ENCODE results near the gene MERTK.
"Not testable (repeated sequence)": the region's sequence is repeated elsewhere in the genome, so short reads cannot be mapped to it uniquely, and the experiment has no call there.

The MERTK gene

DNA sequence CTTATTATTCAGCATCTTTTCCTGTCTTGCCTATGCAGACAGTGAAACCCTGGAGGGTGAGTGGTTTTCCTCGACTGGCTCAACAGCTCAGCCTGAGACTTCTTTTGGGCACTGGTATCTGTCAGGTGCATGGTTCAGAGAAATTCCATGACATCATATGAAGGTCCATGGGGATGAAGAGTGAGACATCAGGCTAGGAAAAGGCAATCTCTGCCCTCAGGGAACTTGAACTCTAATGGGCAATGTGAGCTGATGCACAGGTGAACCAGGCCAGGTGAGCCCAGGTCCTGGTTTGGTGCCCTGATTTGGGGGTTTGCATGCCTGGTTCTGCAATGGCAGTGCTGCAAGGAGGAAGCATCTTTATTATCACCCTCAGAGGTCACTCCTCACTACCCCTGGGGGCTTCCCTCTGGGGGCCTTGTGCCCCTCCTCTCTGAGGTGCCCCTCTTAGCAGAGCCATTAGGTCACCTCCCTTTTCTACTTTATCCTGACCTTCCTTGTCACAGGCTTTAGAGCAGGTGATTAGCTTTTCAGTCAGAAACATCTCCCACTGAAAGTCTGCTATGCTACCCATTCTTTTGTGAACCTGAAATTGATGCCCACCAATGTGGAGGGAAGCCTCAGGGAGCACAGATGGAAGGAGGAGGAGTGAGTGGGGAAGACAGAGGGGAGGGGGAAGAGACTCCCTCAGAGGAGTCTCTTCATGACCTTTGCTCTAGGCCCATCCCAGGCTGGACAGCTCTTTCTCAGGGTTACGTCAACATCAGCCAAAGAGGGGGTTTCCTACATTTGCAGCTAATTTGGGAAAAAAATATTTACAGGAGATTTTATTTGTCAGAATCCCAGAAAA is 47.3 kb downstream of the MERTK start:
- no peak for DNase-seq (ENCODE audit: low read depth in 3 of 3)

DNA sequence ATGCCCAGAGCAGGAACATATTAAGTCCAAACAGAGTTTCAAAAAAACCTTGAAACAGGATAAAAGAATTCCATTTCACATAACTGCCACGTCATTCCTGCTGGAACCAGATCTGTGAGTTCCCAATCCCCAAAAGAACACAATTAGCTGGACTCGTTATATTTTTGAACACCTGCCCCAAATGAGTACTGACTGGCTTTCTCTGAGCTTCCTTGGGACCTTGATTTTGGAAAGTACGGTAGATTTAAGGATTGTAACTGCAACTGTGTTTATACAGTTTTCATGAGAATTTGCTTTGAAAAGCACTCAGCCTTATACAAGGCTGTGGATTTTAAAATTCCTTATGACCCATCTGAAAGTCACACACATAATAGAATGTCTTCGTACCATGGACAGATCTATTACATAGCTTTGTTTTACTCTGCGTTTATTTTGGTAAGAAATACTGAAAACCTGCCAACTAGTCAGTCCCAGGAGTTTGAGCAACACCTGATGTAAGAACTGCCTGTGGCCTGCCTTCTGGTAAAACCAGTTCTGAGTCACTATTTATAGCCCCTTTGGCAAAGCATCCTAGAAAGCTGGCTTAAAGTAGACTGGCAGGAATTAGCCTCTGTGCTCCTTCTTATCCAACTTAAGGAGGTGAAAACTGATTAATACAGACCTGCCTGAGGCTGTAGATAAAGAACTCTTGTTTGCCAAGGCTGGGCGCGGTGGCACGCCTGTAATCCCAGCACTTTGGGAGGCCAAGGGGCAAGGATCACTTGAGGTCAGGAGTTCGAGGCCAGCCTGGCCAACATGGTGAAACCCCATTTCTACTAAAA is 48.1 kb downstream of the MERTK start:
- DNase-seq (ENCODE audit: low read depth in 3 of 3) = no peak

DNA sequence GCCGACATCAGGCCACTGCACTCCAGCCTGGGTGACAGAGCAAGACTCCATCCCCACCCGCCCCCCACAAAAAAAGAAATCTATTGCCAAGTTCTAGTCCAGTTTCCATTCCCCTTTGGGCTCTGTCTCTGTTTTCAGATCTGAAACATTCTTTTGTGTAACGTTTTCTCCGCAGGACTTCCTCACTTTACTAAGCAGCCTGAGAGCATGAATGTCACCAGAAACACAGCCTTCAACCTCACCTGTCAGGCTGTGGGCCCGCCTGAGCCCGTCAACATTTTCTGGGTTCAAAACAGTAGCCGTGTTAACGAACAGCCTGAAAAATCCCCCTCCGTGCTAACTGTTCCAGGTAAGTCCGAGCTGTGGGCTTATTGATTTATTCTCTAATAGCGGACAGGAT is 48.8 kb downstream of the MERTK start:
- DNase-seq (ENCODE audit: low read depth in 3 of 3) = no peak

DNA sequence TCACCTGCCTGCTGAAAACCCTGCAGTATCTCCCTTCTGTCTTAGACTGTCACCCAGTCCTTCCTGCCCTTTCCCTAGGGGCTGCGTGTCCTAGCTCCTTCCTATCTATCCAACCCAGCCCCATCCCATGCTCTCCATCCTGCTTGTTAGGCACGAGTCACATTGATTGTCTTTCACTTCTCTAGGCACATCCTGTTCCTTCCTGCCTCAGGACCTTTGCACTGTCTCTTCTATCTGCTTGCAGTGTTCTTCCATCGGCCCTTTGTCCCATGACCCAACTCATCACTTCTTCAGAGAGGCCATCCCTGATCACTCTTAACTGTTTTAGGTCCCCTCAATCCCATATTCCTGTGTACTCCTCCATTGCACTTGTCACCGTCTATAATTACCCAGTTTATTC is 50.4 kb downstream of the MERTK start:
- no peak for DNase-seq (ENCODE audit: low read depth in 3 of 3)

DNA sequence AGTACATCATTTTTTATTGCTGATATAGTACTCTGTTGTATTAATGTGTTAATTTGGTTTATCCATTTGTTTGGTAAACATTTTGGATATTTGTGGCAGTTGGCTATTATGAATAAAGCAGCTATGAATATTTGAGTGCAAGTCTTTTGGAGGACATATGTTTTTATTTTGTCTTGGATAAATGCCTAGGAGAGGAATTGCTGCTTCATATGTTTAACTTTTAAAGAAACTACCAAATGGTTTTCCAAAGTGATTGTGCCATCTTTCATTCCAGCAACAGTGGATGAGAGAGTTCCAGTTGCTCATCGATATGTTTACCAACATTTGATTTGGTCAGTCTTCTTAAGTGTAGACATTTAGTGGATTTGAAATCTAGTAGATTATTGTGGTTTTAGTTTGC is 51.8 kb downstream of the MERTK start:
- DNase-seq (ENCODE audit: low read depth in 3 of 3) = no peak

DNA sequence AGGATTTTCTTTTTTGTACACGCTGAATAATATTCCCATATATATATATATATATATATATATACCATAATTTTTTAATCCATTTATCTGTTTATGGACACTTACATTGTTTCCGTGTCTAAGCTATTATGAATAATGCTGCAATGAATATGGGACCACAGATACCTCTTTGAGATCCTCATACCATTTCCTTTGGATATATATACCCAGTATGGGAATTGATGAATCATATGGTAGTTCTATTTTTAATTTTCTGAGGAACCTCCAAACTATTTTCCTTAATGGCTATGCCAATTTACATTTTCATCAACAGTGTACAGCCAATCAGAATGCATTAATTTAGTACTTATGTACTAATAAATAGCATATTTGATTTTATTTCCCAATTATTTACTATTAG is 53.1 kb downstream of the MERTK start:
- no peak for DNase-seq (ENCODE audit: low read depth in 3 of 3)

DNA sequence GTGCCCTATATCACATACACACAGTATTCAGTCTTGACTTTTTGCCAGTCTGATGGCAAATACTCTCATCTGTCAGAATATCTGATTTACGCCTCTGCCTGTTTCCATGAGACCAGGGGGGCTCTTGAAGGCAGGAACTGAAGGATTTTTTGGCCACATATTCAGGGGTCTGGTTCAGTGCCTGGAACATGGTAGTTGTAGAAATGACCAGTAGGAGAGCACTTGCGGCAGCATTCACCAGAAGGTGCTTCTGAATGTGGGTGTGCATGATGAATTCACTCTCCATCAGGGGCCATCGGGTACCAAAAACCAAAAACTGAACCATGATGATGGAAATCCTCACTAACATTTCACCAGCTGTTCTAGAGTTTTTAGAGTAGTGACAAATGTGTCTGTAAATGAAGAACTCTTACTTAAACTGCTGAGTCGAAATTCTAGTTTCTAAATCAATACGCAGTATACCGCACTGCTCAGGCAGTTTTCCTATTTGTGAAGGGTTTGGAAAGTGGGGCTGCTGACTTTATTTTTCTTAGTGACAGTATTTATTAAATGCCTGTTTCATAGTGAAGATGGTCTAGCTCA is 54.6 kb downstream of the MERTK start:
- DNase-seq (ENCODE audit: low read depth in 3 of 3) = no peak

DNA sequence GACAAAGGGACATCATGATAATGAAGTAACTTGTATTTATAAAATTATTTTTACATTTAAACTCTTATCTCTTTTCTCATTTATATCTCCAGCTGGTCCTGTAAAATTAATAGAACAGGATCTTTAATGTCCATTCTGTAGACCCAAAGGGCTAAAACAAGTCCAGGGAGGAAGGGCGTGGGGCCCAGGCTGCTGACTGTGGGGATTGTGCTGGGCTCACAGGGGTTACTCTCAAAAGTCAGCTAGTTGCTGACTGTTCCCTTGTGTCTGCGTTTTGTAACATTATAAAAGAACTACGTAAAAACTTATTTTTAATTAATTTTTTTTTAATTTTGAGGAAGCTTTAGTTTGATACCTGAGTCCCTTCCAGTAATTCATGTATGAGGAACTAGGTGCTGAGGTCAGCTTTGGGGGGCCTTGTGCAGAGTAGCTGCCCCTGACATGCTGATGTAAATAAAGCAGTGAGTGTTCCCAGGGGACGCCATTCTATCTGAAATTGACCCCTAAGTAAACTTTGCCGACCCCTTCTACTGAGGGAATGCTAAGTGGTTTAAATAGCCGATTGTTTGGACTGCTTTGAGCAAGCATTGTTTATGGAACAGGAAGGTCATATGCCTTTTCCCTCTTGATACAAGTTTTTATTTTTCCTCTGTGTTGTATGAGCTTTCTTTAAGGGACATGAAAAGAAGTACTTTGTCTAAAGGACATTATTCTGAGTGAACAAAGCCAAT is 56.4 kb downstream of the MERTK start:
- no peak for DNase-seq (ENCODE audit: low read depth in 3 of 3)

DNA sequence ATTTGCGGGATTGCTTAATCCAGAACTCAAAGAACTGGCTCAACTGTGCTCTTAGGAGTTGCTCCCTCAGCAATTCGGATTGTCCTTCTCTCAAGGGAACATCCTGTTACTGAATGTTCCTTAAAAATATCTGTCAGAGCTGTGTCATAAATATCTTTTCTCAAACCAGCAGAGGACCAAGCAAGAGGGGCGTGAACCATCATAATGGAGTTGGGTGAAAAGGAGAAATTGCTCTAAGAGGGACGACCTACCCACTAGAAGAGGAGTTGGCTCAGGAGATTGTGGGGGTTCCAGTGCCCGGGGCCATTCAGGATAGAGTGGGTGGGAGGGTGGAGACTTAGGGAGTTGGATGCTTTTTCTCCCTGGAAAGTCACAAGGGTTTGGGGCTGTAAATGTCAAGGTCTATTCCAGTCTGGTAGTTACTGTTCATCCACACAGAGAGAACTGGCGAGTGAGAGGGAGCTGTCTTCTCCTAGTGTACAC is 59.5 kb downstream of the MERTK start:
- DNase-seq (ENCODE audit: low read depth in 3 of 3) = no peak

DNA sequence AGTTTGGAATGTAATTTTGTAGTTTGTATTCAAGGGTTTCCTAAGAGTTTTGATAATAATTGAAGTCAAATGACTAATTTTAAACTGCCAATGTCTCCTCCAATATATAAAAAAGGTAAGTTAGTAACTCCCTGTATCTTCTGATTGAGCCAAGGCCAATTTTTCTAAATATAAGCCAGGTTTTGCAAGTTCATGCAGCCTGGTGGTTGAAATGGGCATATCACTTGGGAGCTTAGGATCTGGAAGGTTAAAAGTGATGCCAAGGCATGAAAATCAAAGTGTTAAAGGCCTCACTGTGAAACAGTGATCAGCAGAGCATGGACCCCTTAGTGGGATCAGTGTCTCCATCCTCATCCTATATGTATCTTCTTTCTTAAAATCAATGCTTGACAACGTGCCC is 60.5 kb downstream of the MERTK start:
- no peak for DNase-seq (ENCODE audit: low read depth in 3 of 3)

DNA sequence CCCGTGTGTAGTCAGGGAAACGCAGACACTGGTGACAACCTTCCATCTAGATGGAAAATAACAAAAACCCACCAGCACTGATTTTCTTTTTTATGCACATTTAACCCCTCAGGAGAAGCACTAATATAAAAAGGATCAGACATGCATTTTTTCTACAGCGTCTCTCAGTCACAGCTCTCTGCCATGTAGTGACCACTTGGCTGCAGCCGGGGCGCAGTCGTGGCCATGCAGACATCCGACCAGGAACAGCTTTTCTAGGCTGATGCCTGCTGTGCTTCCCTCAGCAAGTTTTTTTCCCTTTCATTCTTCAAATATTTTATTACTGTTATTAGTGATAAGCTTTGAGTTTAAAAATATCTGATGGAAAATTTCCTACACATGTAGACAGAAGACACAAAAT is 63.3 kb downstream of the MERTK start:
- DNase-seq (ENCODE audit: low read depth in 3 of 3) = no peak

DNA sequence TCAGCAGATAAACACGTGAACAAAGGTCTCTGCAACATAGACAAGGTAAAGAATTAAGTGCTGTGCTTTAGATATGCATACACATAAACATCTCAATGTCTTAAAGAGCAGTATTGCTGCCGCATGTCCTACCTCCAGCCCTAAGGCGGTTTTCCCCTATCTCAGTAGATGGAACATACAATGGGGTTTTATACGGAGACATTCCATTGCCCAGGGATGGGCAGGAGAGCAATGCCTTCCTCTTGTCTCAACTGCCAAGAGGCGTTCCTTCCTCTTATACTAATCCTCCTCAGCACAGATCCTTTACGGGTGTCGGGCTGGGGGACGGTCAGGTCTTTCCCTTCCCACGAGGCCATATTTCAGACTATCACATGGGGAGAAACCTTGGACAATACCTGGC is 64.7 kb downstream of the MERTK start:
- not testable (repeated sequence) for DNase-seq (ENCODE audit: low read depth in 3 of 3)

DNA sequence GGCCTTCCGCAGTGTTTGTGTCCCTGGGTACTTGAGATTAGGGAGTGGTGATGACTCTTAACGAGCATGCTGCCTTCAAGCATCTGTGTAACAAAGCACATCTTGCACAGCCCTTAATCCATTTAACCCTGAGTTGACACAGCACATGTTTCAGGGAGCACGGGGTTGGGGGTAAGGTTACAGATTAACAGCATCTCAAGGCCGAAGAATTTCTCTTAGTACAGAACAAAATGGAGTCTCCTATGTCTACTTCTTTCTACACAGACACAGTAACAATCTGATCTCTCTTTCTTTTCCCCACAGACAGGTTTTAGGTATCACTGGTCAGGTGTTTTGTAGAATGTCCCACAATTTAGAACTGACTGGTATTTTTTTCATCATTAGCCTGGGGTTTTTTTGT is 65.1 kb downstream of the MERTK start:
- DNase-seq (ENCODE audit: low read depth in 3 of 3) = not testable (repeated sequence)

DNA sequence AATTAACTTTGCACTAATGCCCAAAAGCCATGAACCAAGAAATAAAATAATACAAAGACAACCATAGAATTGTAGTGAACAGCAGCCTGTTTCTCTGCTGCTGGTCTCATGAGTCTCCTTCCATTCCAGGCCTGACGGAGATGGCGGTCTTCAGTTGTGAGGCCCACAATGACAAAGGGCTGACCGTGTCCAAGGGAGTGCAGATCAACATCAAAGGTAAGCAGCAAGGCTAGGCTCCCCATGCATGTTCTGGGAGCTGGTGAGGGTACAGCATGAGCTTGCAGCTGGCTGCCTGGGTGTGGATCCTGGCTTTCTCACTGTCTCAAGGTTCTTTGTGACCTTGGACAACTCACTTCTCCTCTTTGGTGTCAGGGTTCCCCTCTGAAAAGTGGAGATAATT is 66.7 kb downstream of the MERTK start:
- DNase-seq (ENCODE audit: low read depth in 3 of 3) = no peak

DNA sequence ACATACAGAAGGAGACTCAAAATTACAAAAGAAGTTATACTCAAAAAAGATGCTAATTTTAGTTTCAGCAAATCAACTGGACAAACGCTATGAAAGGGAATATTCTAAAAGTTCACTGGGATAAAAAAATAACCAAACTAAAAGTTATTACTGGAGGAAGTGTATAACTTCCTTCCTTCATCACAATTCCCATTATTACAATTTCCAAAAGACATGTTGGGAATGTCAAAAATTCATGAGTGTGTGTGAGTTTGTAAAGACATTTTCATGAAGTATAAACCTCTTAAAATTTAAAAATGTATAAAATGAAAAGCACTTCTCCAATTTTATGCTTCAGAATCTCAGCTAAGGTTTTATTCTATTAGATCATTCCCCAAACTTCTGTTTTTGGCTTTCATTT is 67.8 kb downstream of the MERTK start:
- no peak for DNase-seq (ENCODE audit: low read depth in 3 of 3)

DNA sequence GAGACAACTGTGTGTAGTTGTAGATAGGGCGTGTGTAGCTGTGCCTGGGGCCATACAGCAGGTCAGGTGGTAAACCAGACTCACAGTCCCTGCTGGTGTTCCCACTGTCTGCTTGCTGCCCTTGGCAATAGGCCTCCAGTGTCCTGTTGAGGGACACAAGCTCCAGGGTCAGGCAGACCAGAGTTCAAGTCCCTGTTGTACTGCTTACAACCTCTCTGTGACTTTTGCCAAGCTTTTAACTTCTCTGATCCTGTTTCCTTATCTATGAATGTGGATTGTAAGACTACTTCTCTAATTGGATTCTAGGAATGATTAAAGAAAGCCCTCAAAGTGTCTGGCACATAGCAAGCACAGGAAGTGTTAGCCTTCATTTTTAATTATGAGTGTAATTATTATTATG is 68.6 kb downstream of the MERTK start:
- no peak for DNase-seq (ENCODE audit: low read depth in 3 of 3)

DNA sequence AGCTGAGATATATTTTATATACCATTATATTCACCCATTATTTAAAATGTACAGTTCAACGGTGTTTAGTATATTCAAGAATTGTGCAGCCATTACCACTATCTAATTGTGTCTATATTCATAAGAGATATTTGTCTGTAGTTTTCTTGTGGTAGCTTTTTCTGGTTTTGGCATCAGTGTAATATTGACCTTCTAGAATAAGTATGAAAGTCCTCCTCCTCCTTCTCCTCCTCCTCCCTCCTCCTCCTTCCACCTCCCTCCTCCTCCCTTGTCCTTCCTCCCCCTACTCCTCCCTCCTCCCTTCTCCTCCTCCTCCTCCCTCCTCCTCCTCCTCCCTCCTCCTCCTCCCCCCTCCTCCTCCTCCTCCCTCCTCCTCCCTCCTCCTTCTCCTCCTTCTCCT is 72.0 kb downstream of the MERTK start:
- DNase-seq (ENCODE audit: low read depth in 3 of 3) = no peak

DNA sequence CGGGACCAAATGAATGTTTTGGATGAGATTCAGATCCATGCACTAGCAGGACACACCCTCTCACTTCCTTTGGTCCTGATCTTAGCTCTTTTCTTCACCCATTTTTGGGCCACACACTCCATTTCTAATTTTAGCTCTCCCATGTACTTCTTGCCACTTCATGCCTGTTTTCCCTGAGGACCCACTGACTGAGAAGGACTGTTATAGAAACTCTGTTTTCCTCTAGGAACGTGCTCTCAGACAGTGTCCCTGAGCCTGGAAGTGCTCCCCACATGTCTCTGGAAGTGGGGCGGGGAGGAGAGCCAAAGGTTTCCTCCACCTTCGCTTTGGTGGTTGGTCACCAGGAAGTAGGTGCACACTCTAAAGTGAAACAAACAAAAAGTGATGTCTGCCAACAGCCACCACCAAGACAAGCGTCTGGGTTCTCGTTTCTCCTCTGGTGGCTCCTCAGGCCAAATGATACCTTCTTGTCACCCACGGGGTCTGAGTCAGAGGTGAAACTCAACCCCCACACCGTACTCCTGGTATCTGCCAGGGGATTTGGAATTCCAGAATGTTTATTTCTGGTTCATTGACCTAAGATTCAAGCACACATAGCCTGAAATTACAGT is 74.7 kb downstream of the MERTK start:
- DNase-seq (ENCODE audit: low read depth in 3 of 3) = no peak

DNA sequence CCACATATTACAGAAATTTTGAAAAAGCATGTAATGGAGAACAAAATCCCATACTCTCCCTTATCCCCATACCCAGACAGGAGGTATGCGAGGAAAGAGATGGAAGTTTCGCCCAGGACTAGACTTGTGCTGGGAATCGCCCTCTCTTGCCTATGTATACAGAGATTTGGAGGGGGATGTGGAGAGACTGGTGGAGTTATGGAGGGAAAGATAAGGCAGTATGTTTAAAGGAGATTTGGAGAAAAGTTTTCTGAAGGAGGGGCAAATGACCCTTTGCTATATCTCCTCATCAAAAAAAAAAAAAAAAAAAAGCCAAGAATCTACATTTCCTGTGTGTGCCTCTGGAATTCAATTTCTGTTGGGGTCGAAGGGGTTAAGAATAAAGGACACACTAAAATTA is 75.3 kb downstream of the MERTK start:
- no peak for DNase-seq (ENCODE audit: low read depth in 3 of 3)

DNA sequence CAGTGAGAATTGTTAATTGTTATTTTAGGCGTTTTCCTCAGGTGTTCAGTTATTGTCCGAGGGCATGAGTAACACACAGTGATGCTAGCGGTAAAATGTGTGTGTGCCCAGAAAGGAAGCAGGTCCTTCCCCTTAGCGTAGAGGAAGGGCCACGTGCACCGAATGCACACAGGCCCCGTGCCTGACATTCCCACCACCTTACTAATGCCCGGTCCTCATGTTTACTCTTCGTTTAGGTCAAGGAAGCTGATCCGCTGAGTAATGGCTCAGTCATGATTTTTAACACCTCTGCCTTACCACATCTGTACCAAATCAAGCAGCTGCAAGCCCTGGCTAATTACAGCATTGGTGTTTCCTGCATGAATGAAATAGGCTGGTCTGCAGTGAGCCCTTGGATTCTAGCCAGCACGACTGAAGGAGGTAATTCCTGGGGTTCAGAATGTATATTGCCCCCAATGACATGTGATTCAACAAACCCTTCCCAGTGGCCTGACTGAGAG is 76.7 kb downstream of the MERTK start:
- no peak for DNase-seq (ENCODE audit: low read depth in 3 of 3)

DNA sequence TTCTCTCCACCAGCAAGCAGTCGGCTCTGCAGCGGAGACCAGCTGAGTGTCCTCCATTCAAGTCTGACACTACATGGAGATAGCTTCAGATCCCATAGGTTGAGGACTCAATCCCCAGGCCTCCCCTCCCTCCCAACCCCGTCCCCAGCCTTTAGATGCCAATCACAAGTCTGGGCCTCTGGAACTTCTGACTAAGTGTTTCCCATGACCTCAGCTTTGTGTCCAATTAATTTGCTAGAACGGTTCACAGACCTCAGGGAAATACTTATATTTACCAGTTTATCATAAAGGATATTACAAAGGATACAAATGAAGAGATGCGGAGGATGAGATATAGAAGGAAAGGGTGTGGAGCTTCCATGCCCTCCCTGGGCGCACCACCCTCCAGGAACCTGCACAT is 77.4 kb downstream of the MERTK start:
- DNase-seq (ENCODE audit: low read depth in 3 of 3) = no peak
